AG04449 (cell line): ENCODE data around the gene ZNF33B.

Source experiments
- CTCF ChIA-PET: fragments of 350-600 bp; formaldehyde crosslinking; extraction: SDS; loops from one replicate; lab custom pipeline; 2021; ENCODE audit warnings: antibody characterized with exemption; lab: Yijun Ruan, JAX
- POLR2A ChIA-PET: fragments of 400-600, 350-600 bp; formaldehyde crosslinking; extraction: SDS; loops from one replicate; lab custom pipeline; 2020; ENCODE audit warnings: antibody characterized with exemption, inconsistent platforms; lab: Yijun Ruan, JAX
- DNase-seq: peaks from one replicate; pipeline ENCODE4 v3.0.0-alpha.2; 2010; ENCODE audit warnings: low read depth, low spot score
- H3K4me3 ChIP-seq: 2 replicates; pipeline ENCODE4 v1.5.1; 2011; ENCODE audit warnings: low read depth, mild to moderate bottlenecking, control low read depth, low read length
- CTCF ChIP-seq: IDR thresholded peaks from one replicate; pipeline ENCODE4 v1.5.1; 2011; ENCODE audit warnings: mild to moderate bottlenecking, moderate library complexity, low read length, control low read depth, inconsistent platforms; ENCODE audit not compliant: insufficient read depth; ENCODE audit errors: missing control alignments

Gene ZNF33B

GRCh38 chr10:42596196-42596595 lies 42.2 kb downstream of the ZNF33B start:
- no peak for DNase-seq
- ChIA-PET POLR2A (no interaction called here), CTCF (no interaction called here)
- TF ChIP-seq CTCF, result no peak
- no peak overlapping the region for H3K4me3 ChIP-seq

DNA sequence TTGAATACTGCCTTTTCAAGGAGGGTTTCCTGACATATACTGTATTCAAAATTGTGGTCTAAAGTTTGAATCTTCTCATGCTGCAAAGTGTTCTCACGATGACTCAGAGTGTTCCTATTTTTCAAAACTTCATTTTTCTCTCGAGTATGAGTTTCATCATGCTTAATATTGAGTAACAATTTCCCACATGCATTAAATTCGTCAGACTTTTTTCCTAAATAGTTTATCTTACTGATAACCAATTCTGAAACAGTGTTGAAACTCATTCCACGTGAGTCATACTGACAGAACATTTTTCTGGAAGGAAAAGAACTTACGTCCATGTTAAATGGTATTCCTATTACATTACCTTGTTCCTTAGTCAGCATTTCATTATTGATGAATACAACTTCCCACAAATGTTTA lies 44.1 kb downstream of the ZNF33B start:
- ChIA-PET POLR2A (no interaction called here), CTCF (no interaction called here)
- H3K4me3 ChIP-seq, result no peak overlapping the region
- TF ChIP-seq CTCF, result no peak
- no peak for DNase-seq

GRCh38 chr10:42593284-42593683 lies 45.1 kb downstream of the ZNF33B start:
- ChIA-PET POLR2A (no interaction called here), CTCF (no interaction called here)
- DNase-seq, result no peak
- TF ChIP-seq CTCF, result no peak
- no peak overlapping the region for H3K4me3 ChIP-seq

GRCh38 chr10:42583828-42584227 lies 54.5 kb downstream of the ZNF33B start:
- DNase-seq, result no peak
- TF ChIP-seq CTCF, result no peak
- CTCF ChIA-PET, result no interaction called here
- POLR2A ChIA-PET, result no interaction called here
- no peak overlapping the region for H3K4me3 ChIP-seq

- H3K4me3 ChIP-seq, result no peak overlapping the region
- CTCF ChIA-PET, result no interaction called here
- POLR2A ChIA-PET, result no interaction called here
- no peak for TF ChIP-seq CTCF
- DNase-seq, result no peak
Measured at GRCh38 chr10:42578019-42578418, 60.4 kb downstream of the ZNF33B start.

- POLR2A ChIA-PET, result no interaction called here
- DNase-seq, result no peak
- CTCF ChIA-PET, result no interaction called here
- H3K4me3 ChIP-seq, result no peak overlapping the region
- no peak for TF ChIP-seq CTCF
Measured at GRCh38 chr10:42576338-42576737, 62.0 kb downstream of the ZNF33B start.
